Activated T-helper 17 cell treated with anti-CD3 and anti-CD28 coated beads, Interleukin-2, amount 50 U/mL, for 72 hours (primary cell): ENCODE measurements around the gene GSS. TPM values are rescaled to one million over a fixed set of nuclear protein-coding genes. Genes with fewer than 3 reads are reported as not detected.

Source experiments
- ATAC-seq: fragments of 150-1000 bp; cut with Tn5 transposase; replicated peaks from 2 replicates; pipeline ENCODE4 v1.10.0; 2021; ENCODE audit warnings: mild to moderate bottlenecking, moderate library complexity
- H3K27ac Mint-ChIP-seq: one replicate; pipeline ENCODE4 v1.8.0; 2022; ENCODE audit warnings: mixed read lengths
- H3K27me3 Mint-ChIP-seq: one replicate; pipeline ENCODE4 v1.8.0; 2022; ENCODE audit warnings: mixed read lengths
- H3K36me3 Mint-ChIP-seq: one replicate; pipeline ENCODE4 v1.8.0; 2022; ENCODE audit warnings: low read depth, mild to moderate bottlenecking, mixed read lengths
- H3K4me1 Mint-ChIP-seq: one replicate; pipeline ENCODE4 v1.8.0; 2022; ENCODE audit warnings: mixed read lengths
- H3K4me3 Mint-ChIP-seq: one replicate; pipeline ENCODE4 v1.8.0; 2022; ENCODE audit warnings: mild to moderate bottlenecking, mixed read lengths
- H3K9me3 Mint-ChIP-seq: one replicate; pipeline ENCODE4 v1.8.0; 2022; ENCODE audit warnings: mixed read lengths
- total RNA-seq, 2 donors: library from RNA; stranded (reverse); gene quantifications; one replicate each; pipeline ENCODE4 v1.2.3, GENCODE V29; 2022

The GSS gene
- total RNA-seq, 2 donors from 2014 or later: 54.7 to 57.4 TPM

DNA sequence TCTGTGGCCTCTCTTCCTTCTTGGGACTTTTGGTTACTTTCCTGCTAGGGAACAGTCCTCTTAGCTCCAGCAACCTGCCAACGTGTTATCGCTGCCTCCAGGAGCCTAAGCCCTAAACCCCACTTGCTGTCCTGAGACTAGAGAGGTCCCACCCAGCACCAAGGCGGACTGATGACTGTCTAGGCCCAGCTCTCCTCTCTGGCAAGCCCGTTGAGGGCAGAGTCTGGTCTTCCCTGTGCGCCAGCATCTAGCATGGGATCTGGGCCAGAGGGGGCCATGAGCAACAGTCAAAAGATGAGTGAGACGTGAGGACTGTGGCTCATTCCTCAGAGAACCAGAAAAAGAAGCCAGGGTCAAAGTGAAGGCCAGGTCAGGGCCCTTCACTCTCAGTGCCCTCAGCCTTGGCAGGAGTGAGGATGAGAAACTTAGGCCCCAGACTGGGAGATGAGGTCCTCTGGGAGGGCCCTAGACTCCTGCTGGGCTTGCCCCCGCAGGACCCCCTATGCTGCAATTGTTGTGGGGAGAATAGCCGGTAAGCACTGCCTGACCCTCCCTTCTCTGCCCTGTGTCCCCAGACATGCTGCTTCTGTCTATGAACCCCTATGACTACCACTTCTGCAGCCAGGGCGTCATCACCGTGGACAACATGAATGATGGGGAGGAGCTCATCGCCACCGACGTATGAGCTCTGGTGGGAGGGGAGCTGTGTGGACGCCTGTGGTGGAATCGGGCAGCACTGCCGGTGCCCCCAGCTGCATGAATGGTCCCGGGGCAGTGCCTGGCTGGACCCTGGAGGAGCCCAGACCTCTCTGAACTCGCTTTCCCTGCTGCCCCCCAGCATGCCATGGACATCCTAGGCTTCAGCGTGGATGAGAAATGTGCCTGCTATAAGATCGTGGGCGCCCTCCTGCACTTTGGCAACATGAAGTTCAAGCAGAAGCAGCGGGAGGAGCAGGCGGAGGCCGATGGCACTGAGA is 31.0 kb upstream of the GSS start:
- no peaks in the 10 kb centered on the region for H3K36me3 Mint-ChIP-seq
- no peaks in the 10 kb centered on the region for H3K9me3 Mint-ChIP-seq
- ATAC-seq: no peak
- no peak overlapping the region for H3K27ac Mint-ChIP-seq
- H3K4me3 Mint-ChIP-seq: no peak overlapping the region
- peaks cover 8% of the 10 kb centered on the region for H3K4me1 Mint-ChIP-seq
- peaks cover 18% of the 10 kb centered on the region for H3K27me3 Mint-ChIP-seq

GRCh38 chr20:34985461-34986310 is 30.1 kb upstream of the GSS start:
- no peak for ATAC-seq
- H3K4me3 Mint-ChIP-seq: no peak overlapping the region
- peaks cover 21% of the 10 kb centered on the region for H3K27me3 Mint-ChIP-seq
- peaks cover 5% of the 10 kb centered on the region for H3K4me1 Mint-ChIP-seq
- H3K9me3 Mint-ChIP-seq: no peaks in the 10 kb centered on the region
- no peak overlapping the region for H3K27ac Mint-ChIP-seq
- H3K36me3 Mint-ChIP-seq: no peaks in the 10 kb centered on the region

- H3K9me3 Mint-ChIP-seq: no peaks in the 10 kb centered on the region
- no peak for ATAC-seq
- no peaks in the 10 kb centered on the region for H3K36me3 Mint-ChIP-seq
- H3K27me3 Mint-ChIP-seq: peaks cover 21% of the 10 kb centered on the region
- peaks cover 5% of the 10 kb centered on the region for H3K4me1 Mint-ChIP-seq
- H3K4me3 Mint-ChIP-seq: no peak overlapping the region
- no peak overlapping the region for H3K27ac Mint-ChIP-seq
Observed at GRCh38 chr20:34984756-34985261, 29.2 kb upstream of the GSS start.

GRCh38 chr20:34983995-34984735 is 28.6 kb upstream of the GSS start:
- Mint-ChIP-seq H3K4me3 (no peak overlapping the region), H3K27ac (no peak overlapping the region)
- ATAC-seq: no peak

GRCh38 chr20:34983089-34983820 is 27.6 kb upstream of the GSS start:
- Mint-ChIP-seq H3K36me3 (no peaks in the 10 kb centered on the region), H3K27ac (no peak overlapping the region), H3K9me3 (no peaks in the 10 kb centered on the region), H3K27me3 (peaks cover 21% of the 10 kb centered on the region), H3K4me3 (no peak overlapping the region), H3K4me1 (peaks cover 5% of the 10 kb centered on the region)
- ATAC-seq: no peak

More at GRCh38 chr20:34983995-34984735, 28.6 kb upstream of the GSS start:
- H3K4me1 Mint-ChIP-seq: peaks cover 5% of the 10 kb centered on the region
- no peaks in the 10 kb centered on the region for H3K36me3 Mint-ChIP-seq
- H3K27me3 Mint-ChIP-seq: peaks cover 21% of the 10 kb centered on the region
- H3K9me3 Mint-ChIP-seq: no peaks in the 10 kb centered on the region

DNA sequence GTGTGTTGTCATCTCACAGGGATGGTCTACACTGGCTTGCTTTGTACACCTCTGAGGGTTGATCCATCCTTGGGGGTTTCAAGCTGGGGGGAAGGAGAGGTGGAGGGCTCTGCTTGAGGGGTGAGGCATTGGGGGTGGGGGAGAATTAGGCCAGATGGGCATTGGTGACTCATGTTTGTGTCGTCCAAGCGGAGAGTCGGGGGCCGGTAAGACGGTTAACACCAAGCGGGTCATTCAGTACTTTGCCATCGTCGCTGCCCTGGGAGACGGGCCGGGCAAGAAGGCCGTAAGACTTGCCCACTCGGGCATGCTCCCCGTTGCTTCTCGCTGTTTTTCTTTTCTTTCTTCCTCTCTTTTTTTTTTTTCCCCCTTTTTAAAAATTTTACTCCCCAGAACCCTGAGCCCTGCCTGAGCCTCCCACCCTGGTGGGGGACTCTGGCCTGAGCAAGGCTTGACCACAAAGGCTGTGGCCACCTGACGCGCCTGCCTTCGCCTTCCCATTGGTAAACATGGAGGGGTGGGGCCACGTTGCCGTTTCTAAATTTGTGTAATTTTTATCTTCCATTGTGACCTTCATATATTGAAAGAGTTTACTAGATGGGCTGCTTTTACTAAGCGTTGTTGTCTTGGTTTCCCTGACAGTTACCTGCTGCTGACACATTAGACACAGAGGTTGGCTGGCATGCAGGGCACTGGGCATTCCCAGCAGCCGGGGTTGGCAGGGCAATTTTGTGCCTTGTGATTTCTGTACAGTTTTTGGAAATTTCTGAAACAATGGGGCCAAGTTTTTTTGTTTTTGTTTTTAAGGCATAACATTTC is 26.9 kb upstream of the GSS start:
- peaks cover 25% of the 10 kb centered on the region for H3K27me3 Mint-ChIP-seq
- H3K9me3 Mint-ChIP-seq: no peaks in the 10 kb centered on the region
- H3K4me3 Mint-ChIP-seq: no peak overlapping the region
- H3K36me3 Mint-ChIP-seq: no peaks in the 10 kb centered on the region
- ATAC-seq: no peak
- H3K4me1 Mint-ChIP-seq: peaks cover 5% of the 10 kb centered on the region
- H3K27ac Mint-ChIP-seq: no peak overlapping the region

- ATAC-seq: no peak
- no peak overlapping the region for H3K4me3 Mint-ChIP-seq
- no peak overlapping the region for H3K27ac Mint-ChIP-seq
- H3K27me3 Mint-ChIP-seq: peaks cover 31% of the 10 kb centered on the region
- no peaks in the 10 kb centered on the region for H3K36me3 Mint-ChIP-seq
- H3K4me1 Mint-ChIP-seq: peaks cover 5% of the 10 kb centered on the region
- no peaks in the 10 kb centered on the region for H3K9me3 Mint-ChIP-seq
Observed at GRCh38 chr20:34980543-34981233, 25.1 kb upstream of the GSS start.

DNA sequence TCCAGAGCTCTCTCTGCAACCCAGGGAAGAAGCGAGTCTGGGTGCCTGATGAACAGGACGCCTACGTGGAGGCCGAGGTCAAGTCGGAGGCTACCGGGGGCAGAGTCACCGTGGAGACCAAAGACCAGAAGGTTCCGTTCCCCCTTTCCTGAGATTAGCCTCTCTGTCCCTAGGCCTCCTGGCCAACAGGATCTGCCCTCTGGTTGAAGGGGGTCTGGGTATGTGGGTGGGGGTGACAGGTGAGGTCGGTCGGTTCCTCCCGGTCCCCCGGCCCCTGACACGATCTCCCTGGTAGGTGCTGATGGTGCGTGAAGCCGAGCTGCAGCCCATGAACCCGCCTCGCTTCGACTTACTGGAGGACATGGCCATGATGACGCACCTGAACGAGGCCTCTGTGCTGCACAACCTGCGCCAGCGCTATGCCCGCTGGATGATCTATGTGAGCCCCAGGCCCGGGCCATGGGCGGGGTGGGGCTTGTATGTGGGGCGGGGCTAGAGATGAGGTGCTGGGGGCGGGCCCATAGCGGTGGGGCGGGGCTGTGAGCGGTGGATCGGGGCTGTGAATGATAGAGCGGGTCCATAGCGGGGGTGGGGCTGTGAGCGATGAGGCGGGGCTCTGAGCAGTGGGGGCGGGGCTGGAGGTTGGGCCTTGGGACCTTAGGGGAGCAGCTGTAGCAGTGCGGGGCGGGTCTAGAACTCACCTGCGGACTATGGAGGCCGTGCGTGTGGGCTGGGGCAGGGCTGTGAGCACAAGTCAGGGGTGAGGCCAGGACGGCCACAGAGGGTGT is 24.0 kb upstream of the GSS start:
- H3K4me3 Mint-ChIP-seq: no peak overlapping the region
- no peaks in the 10 kb centered on the region for H3K36me3 Mint-ChIP-seq
- H3K4me1 Mint-ChIP-seq: no peaks in the 10 kb centered on the region
- H3K27me3 Mint-ChIP-seq: peaks cover 28% of the 10 kb centered on the region
- H3K27ac Mint-ChIP-seq: no peak overlapping the region
- H3K9me3 Mint-ChIP-seq: no peaks in the 10 kb centered on the region
- no peak for ATAC-seq

- ATAC-seq: no peak
- Mint-ChIP-seq H3K27me3 (peaks cover 22% of the 10 kb centered on the region), H3K9me3 (no peaks in the 10 kb centered on the region)
Observed at GRCh38 chr20:34978092-34978744, 22.6 kb upstream of the GSS start.

DNA sequence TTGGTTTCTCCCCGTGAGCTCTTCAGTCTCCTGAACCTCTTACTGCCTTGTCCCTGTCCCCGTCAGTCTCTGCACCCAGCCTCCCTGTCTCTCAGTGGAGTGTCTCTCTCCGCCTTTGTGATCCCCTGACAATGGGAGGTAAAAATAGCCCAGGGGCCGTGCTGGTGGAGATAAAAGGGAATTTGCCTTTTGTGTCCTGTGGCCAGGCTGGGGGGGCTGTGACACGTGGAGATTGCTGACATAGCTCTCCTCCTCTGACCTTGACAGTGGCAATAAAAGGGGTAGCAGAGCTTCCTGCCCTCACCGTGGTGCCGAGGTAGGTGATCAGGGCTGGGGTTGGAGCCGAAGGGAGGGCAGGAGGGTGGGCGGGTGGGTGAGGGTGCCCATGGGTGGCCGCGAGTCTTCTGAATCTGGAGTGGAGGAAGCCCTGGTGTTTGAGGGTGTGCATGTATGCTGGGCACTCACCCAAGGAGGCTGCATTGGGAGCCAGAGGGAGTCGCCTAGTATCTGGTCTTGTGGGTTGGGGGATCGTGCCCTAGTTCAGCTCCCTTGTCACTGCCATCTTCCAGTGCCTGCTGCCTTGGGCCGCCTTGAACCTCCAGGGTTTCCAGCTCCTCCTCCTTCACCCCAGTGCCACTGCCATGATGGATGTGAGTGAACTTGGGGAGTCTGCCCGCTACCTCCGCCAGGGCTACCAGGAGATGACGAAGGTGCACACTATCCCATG is 21.9 kb upstream of the GSS start:
- no peaks in the 10 kb centered on the region for H3K4me1 Mint-ChIP-seq
- no peaks in the 10 kb centered on the region for H3K9me3 Mint-ChIP-seq
- H3K36me3 Mint-ChIP-seq: no peaks in the 10 kb centered on the region
- H3K4me3 Mint-ChIP-seq: no peak overlapping the region
- ATAC-seq: no peak
- no peak overlapping the region for H3K27ac Mint-ChIP-seq
- H3K27me3 Mint-ChIP-seq: peaks cover 17% of the 10 kb centered on the region

More at GRCh38 chr20:34978092-34978744, 22.6 kb upstream of the GSS start:
- Mint-ChIP-seq H3K4me1 (no peaks in the 10 kb centered on the region), H3K27ac (no peak overlapping the region), H3K36me3 (no peaks in the 10 kb centered on the region), H3K4me3 (no peak overlapping the region)

DNA sequence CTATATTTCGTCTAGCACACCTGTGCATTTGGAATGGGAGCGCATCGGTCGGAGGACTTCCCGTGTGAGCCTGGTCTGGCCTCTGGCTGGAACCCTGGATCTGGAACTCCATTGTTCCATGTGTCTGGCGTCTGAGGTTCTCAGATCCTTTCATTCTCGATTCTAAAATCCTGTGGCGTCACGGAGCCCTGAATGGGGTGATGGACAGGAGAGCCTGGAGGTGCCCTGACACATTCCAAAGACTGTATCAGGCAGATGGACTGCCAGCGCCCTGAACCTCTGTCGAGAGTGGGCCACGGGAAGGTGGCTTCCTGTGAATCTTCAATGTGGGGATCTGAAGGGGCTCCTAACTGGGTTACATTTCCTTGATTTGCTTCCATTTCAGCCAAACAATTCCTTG is 20.7 kb upstream of the GSS start:
- Mint-ChIP-seq H3K9me3 (no peaks in the 10 kb centered on the region), H3K4me1 (no peaks in the 10 kb centered on the region), H3K27ac (no peak overlapping the region), H3K27me3 (peaks cover 11% of the 10 kb centered on the region), H3K4me3 (no peak overlapping the region), H3K36me3 (no peaks in the 10 kb centered on the region)
- no peak for ATAC-seq
